Measurements from ENCODE around the gene PTPRD.

DNA sequence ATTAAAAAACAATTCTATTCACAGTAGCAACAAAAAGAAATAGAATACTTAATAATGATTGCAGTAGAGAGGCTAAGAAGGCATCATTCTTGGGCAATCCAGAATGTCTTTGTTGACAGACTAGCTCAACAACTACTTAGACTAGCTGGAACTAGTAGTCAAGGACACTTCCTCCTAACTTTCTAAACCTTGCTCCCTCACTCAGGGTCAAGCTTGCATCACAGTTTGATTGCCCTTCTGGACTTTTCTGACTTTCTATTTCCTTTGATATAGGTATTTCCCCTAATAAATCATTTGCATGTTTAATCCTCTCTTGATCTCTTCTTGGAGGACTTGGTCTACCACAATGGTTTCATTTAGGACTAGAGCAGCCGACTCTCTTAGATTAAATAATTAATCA, 1107.9 kb downstream of the PTPRD start:
- TF ChIP-seq CTCF (IDR thresholded peaks at IDR 0.05) = no peak
- TF ChIP-seq POLR2A (IDR thresholded peaks at IDR 0.05) = no peak

All from Peyer's patch (tissue), 4 donors.